DND-41 (cell line): ENCODE results near the gene ZC2HC1B.
"Not testable (repeated sequence)": the region's sequence is repeated elsewhere in the genome, so short reads cannot be mapped to it uniquely, and the experiment has no call there.

Source experiments
- ATAC-seq: fragments of 200-7000 bp; cut with Tn5 transposase; 3 replicates; pipeline ENCODE4 v1.9.1; 2021; ENCODE audit warnings: low read depth; ENCODE audit not compliant: insufficient read depth
- DNase-seq: peaks from one replicate; pipeline ENCODE4 v3.0.0-alpha.2; 2020
- H2AFZ ChIP-seq: 2 replicates; pipeline ENCODE4 v1.6.0; 2012; ENCODE audit warnings: low read depth, low read length
- H3K27ac ChIP-seq: 2 replicates; pipeline ENCODE4 v1.5.1; 2012; ENCODE audit warnings: low read length, inconsistent platforms
- H3K27me3 ChIP-seq: fragments of 200-600 bp; sonication (generic); 2 replicates; pipeline ENCODE4 v1.6.0; 2012; ENCODE audit warnings: low read length, mild to moderate bottlenecking, inconsistent platforms; ENCODE audit not compliant: insufficient read depth, poor library complexity
- H3K36me3 ChIP-seq: 2 replicates; pipeline ENCODE4 v1.5.1; 2012; ENCODE audit warnings: low read length, inconsistent platforms; ENCODE audit not compliant: insufficient read depth
- H3K4me1 ChIP-seq: 2 replicates; pipeline ENCODE4 v1.5.1; 2012; ENCODE audit warnings: mild to moderate bottlenecking, low read length; ENCODE audit not compliant: insufficient read depth
- H3K4me2 ChIP-seq: 2 replicates; pipeline ENCODE4 v1.6.0; 2012; ENCODE audit warnings: mild to moderate bottlenecking, moderate library complexity, low read length, inconsistent platforms; ENCODE audit not compliant: insufficient read depth
- H3K4me3 ChIP-seq, 2 experiments: fragments of 200-600 bp in 1 of 2; shearing (Covaris generic) in 1 of 2; 2 replicates each; pipeline ENCODE4 v1.5.1; 2012 to 2016; ENCODE audit warnings: inconsistent platforms in 2 of 2, low read length in 2 of 2, mild to moderate bottlenecking in 2 of 2, low read depth in 1 of 2, moderate library complexity in 1 of 2
- H3K79me2 ChIP-seq: 2 replicates; pipeline ENCODE4 v1.6.0; 2012; ENCODE audit warnings: low read length, inconsistent platforms; ENCODE audit not compliant: insufficient read depth
- H3K9ac ChIP-seq: 2 replicates; pipeline ENCODE4 v1.6.0; 2012; ENCODE audit warnings: low read depth, mild to moderate bottlenecking, inconsistent platforms, low read length, moderate library complexity
- H3K9me3 ChIP-seq: 2 replicates; pipeline ENCODE4 v1.5.1; 2012; ENCODE audit warnings: low read length, moderate library complexity, mild to moderate bottlenecking, inconsistent platforms; ENCODE audit not compliant: insufficient read depth, severe bottlenecking
- H4K20me1 ChIP-seq: 2 replicates; pipeline ENCODE4 v1.6.0; 2012; ENCODE audit warnings: low read length; ENCODE audit not compliant: insufficient read depth
- CTCF ChIP-seq: IDR thresholded peaks from 2 replicates; pipeline ENCODE4 v1.5.1; 2012; ENCODE audit warnings: borderline replicate concordance, low read length, moderate library complexity, mild to moderate bottlenecking; ENCODE audit not compliant: poor library complexity, severe bottlenecking; ENCODE audit errors: extremely low read depth
- EZH2 ChIP-seq: IDR thresholded peaks from 3 replicates; pipeline ENCODE4 v1.6.1; 2012; ENCODE audit warnings: borderline replicate concordance, low read depth, mild to moderate bottlenecking, moderate library complexity, low read length, inconsistent platforms; ENCODE audit not compliant: severe bottlenecking

The ZC2HC1B gene

DNA sequence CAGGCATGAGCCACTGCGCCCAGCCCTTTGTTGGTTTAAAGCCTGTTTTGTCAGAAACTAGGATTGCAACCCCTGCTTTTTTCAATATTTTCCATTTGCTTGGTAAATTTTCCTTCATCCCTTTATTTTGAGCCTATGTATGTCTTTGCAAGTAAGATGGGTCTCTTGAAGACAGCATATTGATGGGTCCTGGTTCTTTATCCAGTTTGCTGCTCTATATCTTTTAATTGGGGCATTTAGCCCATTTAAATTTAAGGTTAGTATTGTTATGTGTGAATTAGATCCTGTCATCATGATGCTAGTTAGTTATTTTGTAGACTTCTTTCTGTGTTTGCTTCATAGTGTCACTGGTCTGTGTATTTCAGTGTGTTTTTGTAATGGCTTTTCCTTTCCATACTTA, 46.8 kb downstream of the ZC2HC1B start:
- Histone ChIP-seq H3K4me2 (no peak overlapping the region), H3K9me3 (no peaks in the 10 kb centered on the region), H2AFZ (no peak overlapping the region), H3K36me3 (no peaks in the 10 kb centered on the region), H3K4me3 (no peak overlapping the region), H3K27ac (no peak overlapping the region), H3K9ac (no peak overlapping the region), H3K27me3 (no peaks in the 10 kb centered on the region), H3K79me2 (no peaks in the 10 kb centered on the region), H3K4me1 (no peaks in the 10 kb centered on the region), H4K20me1 (no peaks in the 10 kb centered on the region)
- ATAC-seq (no peak), DNase-seq (no peak)
- TF ChIP-seq CTCF: no peak
- TF ChIP-seq EZH2: no peak

GRCh38 chr6:143912671-143913070, 48.4 kb downstream of the ZC2HC1B start:
- no peak overlapping the region for H3K4me3 ChIP-seq
- no peaks in the 10 kb centered on the region for H3K36me3 ChIP-seq
- H3K79me2 ChIP-seq: no peaks in the 10 kb centered on the region
- DNase-seq (no peak), ATAC-seq (no peak)
- H2AFZ ChIP-seq: no peak overlapping the region
- TF ChIP-seq EZH2 (no peak), CTCF (no peak)
- H3K4me2 ChIP-seq: no peak overlapping the region
- H3K27ac ChIP-seq: no peak overlapping the region
- no peaks in the 10 kb centered on the region for H4K20me1 ChIP-seq
- no peaks in the 10 kb centered on the region for H3K9me3 ChIP-seq
- no peaks in the 10 kb centered on the region for H3K4me1 ChIP-seq
- H3K9ac ChIP-seq: no peak overlapping the region
- no peaks in the 10 kb centered on the region for H3K27me3 ChIP-seq

DNA sequence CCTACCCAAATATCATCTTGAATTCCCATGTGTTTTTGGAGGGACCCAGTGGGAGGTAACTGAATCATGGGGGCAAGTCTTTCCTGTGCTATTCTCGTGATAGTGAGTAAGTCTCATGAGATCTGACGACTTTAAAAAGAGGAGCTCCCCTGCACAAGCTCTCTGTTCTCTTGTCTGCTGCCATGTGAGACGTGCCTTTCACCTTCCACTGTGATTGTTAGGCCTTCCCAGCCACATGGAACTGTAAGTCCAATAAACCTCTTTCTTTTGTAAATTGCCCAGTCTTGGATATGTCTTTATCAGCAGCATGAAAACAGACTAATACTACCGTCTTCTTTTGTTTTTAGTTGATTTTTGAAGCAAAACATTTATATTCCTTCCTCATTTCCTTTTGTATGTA, 52.8 kb downstream of the ZC2HC1B start:
- H3K36me3 ChIP-seq, H3K4me3 ChIP-seq: not testable (repeated sequence)

DNA sequence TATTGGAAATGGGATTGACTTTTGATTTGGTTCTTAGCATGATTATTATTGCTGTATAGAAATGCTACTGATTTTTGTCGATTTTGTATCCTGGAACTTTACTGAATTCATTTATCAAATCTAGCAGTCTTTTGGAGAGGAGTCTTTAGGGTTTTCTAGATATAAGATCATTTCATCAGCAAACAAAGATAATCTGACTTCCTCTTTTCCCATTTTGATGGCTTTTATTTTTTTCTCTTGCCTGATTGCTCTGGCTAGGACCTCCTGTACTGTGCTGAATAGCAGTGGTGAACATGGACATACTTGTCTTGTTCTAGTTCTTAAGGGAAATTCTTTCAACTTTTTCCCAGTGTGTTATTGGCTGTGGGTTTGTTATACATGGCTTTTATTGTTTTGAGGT, 64.6 kb downstream of the ZC2HC1B start:
- no peaks in the 10 kb centered on the region for H3K36me3 ChIP-seq
- H3K79me2 ChIP-seq: no peaks in the 10 kb centered on the region
- no peaks in the 10 kb centered on the region for H3K4me1 ChIP-seq
- H3K4me3 ChIP-seq: no peak overlapping the region
- no peaks in the 10 kb centered on the region for H3K27me3 ChIP-seq
- no peak overlapping the region for H3K9ac ChIP-seq
- H3K9me3 ChIP-seq: no peaks in the 10 kb centered on the region
- no peak overlapping the region for H2AFZ ChIP-seq
- H3K4me2 ChIP-seq: no peak overlapping the region
- no peak for DNase-seq
- no peak for ATAC-seq
- TF ChIP-seq CTCF (no peak), EZH2 (no peak)
- no peaks in the 10 kb centered on the region for H4K20me1 ChIP-seq
- H3K27ac ChIP-seq: no peak overlapping the region

More for the DNA sequence above, 52.8 kb downstream of the ZC2HC1B start:
- H3K9ac ChIP-seq, H2AFZ ChIP-seq, H4K20me1 ChIP-seq, H3K79me2 ChIP-seq, H3K9me3 ChIP-seq, H3K4me1 ChIP-seq, H3K27me3 ChIP-seq, ATAC-seq, H3K4me2 ChIP-seq, H3K27ac ChIP-seq, DNase-seq: not testable (repeated sequence)
